ENCODE results near the gene ATP13A2. TPM values are rescaled to one million over a fixed set of nuclear protein-coding genes. Genes with fewer than 3 reads are reported as not detected.
A peak's percentile ranks its signal among the peaks of the same experiment; 100 is the strongest.

The ATP13A2 gene
- total RNA-seq, 1 experiment from 2014 or later = 48.4 TPM

- Histone ChIP-seq H3K9me2 (replicated peaks; ENCODE audit: low read length) (no peaks in the 10 kb centered on the region), H2AFZ (ENCODE audit: low read length) (peak overlapping the region; percentile 83), H3K27ac (ENCODE audit: low read length) (no peak overlapping the region), H4K20me1 (ENCODE audit: low read length) (no peaks in the 10 kb centered on the region), H3K4me1 (ENCODE audit: insufficient read depth, low read length) (peaks cover 13% of the 10 kb centered on the region), H3K79me2 (ENCODE audit: low read length) (peaks cover 12% of the 10 kb centered on the region; the same call in 1 of the 2 replicates), H3K4me3 (ENCODE audit: low read length) (peak overlapping the region; percentile 95), H3K4me2 (ENCODE audit: low read length) (peak overlapping the region; percentile 99), H3F3A (ENCODE audit: low read length, unreplicated experiment) (no peaks in the 10 kb centered on the region), H3K27me3 (ENCODE audit: low read length) (no peaks in the 10 kb centered on the region), H3K9me3 (ENCODE audit: low read length) (no peaks in the 10 kb centered on the region), H3K9ac (ENCODE audit: low read length) (peak overlapping the region; percentile 77), H3K36me3 (ENCODE audit: low read depth, low read length) (no peaks in the 10 kb centered on the region)
- peak; percentile 3; the same call in 1 of the 2 replicates for ATAC-seq
- DNase-seq = no peak
- TF ChIP-seq EZH2phosphoT487 (IDR thresholded peaks at IDR 0.05; ENCODE audit: borderline replicate concordance, low read length) = no peak
- no peak for TF ChIP-seq CTCF (conservative IDR thresholded peaks at IDR 0.05; ENCODE audit: low read depth, low read length)
- no TSS peak for BruUV-seq (replicated peaks)
- ChIA-PET POLR2A (ENCODE audit: unreplicated experiment) (no interaction called here), CTCF (no interaction called here)
- intact Hi-C loops (cut with micrococcal nuclease) = no loop called here
These were observed 663 bp downstream of the ATP13A2 start for GRCh38 chr1:17011092-17011438.

- H3K4me2 ChIP-seq (ENCODE audit: low read length) = no peak overlapping the region
- intact Hi-C loops (cut with micrococcal nuclease) = no loop called here
- no peak overlapping the region for H3K9ac ChIP-seq (ENCODE audit: low read length)
- no TSS peak for BruUV-seq (replicated peaks)
- H3K36me3 ChIP-seq (ENCODE audit: low read depth, low read length) = no peaks in the 10 kb centered on the region
- ChIA-PET POLR2A (ENCODE audit: unreplicated experiment) (no interaction called here), CTCF (interaction anchor here (0.6 kb wide), 1 partner anchor 49 kb away, joined by 3 read pairs; no protein-coding TSS in a partner anchor)
- H3K9me2 ChIP-seq (replicated peaks; ENCODE audit: low read length) = no peaks in the 10 kb centered on the region
- no peaks in the 10 kb centered on the region for H3F3A ChIP-seq (ENCODE audit: low read length, unreplicated experiment)
- H4K20me1 ChIP-seq (ENCODE audit: low read length) = no peaks in the 10 kb centered on the region
- no peaks in the 10 kb centered on the region for H3K9me3 ChIP-seq (ENCODE audit: low read length)
- H2AFZ ChIP-seq (ENCODE audit: low read length) = no peak overlapping the region
- H3K27ac ChIP-seq (ENCODE audit: low read length) = no peak overlapping the region
- TF ChIP-seq EZH2phosphoT487 (IDR thresholded peaks at IDR 0.05; ENCODE audit: borderline replicate concordance, low read length) = no peak
- TF ChIP-seq EZH2 (IDR thresholded peaks at IDR 0.05; ENCODE audit: low read length, unreplicated experiment) = no peak
- TF ChIP-seq CTCF (conservative IDR thresholded peaks at IDR 0.05; ENCODE audit: low read depth, low read length) = no peak
- no peaks in the 10 kb centered on the region for H3K27me3 ChIP-seq (ENCODE audit: low read length)
- ATAC-seq (no peak), DNase-seq (peak; percentile 22)
- peaks cover 13% of the 10 kb centered on the region for H3K4me1 ChIP-seq (ENCODE audit: insufficient read depth, low read length)
- peaks cover 12% of the 10 kb centered on the region; the same call in 1 of the 2 replicates for H3K79me2 ChIP-seq (ENCODE audit: low read length)
- no peak overlapping the region for H3K4me3 ChIP-seq (ENCODE audit: low read length)
These were observed 2.0 kb downstream of the ATP13A2 start for GRCh38 chr1:17009706-17010105.

GRCh38 chr1:17008208-17008855 is 3.4 kb downstream of the ATP13A2 start:
- Histone ChIP-seq H3K9me2 (replicated peaks; ENCODE audit: low read length) (no peaks in the 10 kb centered on the region), H3F3A (ENCODE audit: low read length, unreplicated experiment) (no peaks in the 10 kb centered on the region), H3K79me2 (ENCODE audit: low read length) (peaks cover 12% of the 10 kb centered on the region; the same call in 1 of the 2 replicates), H3K4me1 (ENCODE audit: insufficient read depth, low read length) (peaks cover 24% of the 10 kb centered on the region), H3K9me3 (ENCODE audit: low read length) (no peaks in the 10 kb centered on the region), H3K27me3 (ENCODE audit: low read length) (no peaks in the 10 kb centered on the region), H3K36me3 (ENCODE audit: low read depth, low read length) (no peaks in the 10 kb centered on the region; the same call in 1 of the 2 replicates), H2AFZ (ENCODE audit: low read length) (no peak overlapping the region), H3K9ac (ENCODE audit: low read length) (no peak overlapping the region), H3K27ac (ENCODE audit: low read length) (no peak overlapping the region), H3K4me2 (ENCODE audit: low read length) (no peak overlapping the region), H3K4me3 (ENCODE audit: low read length) (no peak overlapping the region), H4K20me1 (ENCODE audit: low read length) (peaks cover 6% of the 10 kb centered on the region)
- DNase-seq (no peak), ATAC-seq (no peak)
- POLR2A ChIA-PET (ENCODE audit: unreplicated experiment) = no interaction called here
- intact Hi-C loops (cut with micrococcal nuclease) = no loop called here
- no peak for TF ChIP-seq EZH2phosphoT487 (IDR thresholded peaks at IDR 0.05; ENCODE audit: borderline replicate concordance, low read length)
- no peak for TF ChIP-seq EZH2 (IDR thresholded peaks at IDR 0.05; ENCODE audit: low read length, unreplicated experiment)
- no peak for TF ChIP-seq CTCF (conservative IDR thresholded peaks at IDR 0.05; ENCODE audit: low read depth, low read length)
- no TSS peak for BruUV-seq (replicated peaks)
- CTCF ChIA-PET = interaction anchor here (0.6 kb wide), 1 partner anchor 78 kb away, joined by 4 read pairs; no protein-coding TSS in a partner anchor
